HCT116 (cell line): Measurements from ENCODE around the gene OR4F6.

Experiments used
- ATF3 ChIP-seq: IDR thresholded peaks from 2 replicates; pipeline ENCODE4 v1.6.1; 2012
- EZH2 ChIP-seq: fragments of 200-600 bp; sonication (generic); IDR thresholded peaks from 2 replicates; pipeline ENCODE4 v1.6.1; 2017; ENCODE audit warnings: antibody characterized with exemption, mixed run types
- JUND ChIP-seq: IDR thresholded peaks from 2 replicates; pipeline ENCODE4 v1.6.1; 2012
- MAX ChIP-seq: IDR thresholded peaks from 2 replicates; pipeline ENCODE4 v1.6.1; 2012
- POLR2A ChIP-seq: IDR thresholded peaks from 2 replicates; pipeline ENCODE4 v1.7.0; 2011; ENCODE audit warnings: borderline replicate concordance; ENCODE audit not compliant: insufficient read depth, insufficient read length; ENCODE audit errors: extremely low read depth
- POLR2AphosphoS5 ChIP-seq: IDR thresholded peaks from 2 replicates; pipeline ENCODE4 v1.6.1; 2011; ENCODE audit warnings: mild to moderate bottlenecking, low read depth, low read length, moderate library complexity
- YY1 ChIP-seq: IDR thresholded peaks from 2 replicates; pipeline ENCODE4 v1.6.1; 2011; ENCODE audit warnings: low read length, low read depth, moderate library complexity, mild to moderate bottlenecking; ENCODE audit not compliant: insufficient replicate concordance; ENCODE audit errors: extremely low read depth
- TF ChIP-seq, protein P1 (sequence below), 3 experiments: fragments of 200-600 bp in 1 of 3; sonication (generic) in 1 of 3; IDR thresholded peaks in 2 of 3; conservative IDR thresholded peaks in 1 of 3; 2 replicates each; pipeline ENCODE4 v1.5.1; 2012 to 2017; ENCODE audit warnings: low read depth in 2 of 3, low read length in 2 of 3, antibody characterized with exemption in 1 of 3, borderline replicate concordance in 1 of 3, control low read depth in 1 of 3, mild to moderate bottlenecking in 1 of 3, mixed read lengths in 1 of 3, mixed run types in 1 of 3, moderate library complexity in 1 of 3; ENCODE audit not compliant: insufficient read depth in 1 of 3
- TF ChIP-seq, protein P2 (sequence below): IDR thresholded peaks from 2 replicates; pipeline ENCODE4 v1.6.1; 2012; ENCODE audit warnings: low read depth

DNA sequence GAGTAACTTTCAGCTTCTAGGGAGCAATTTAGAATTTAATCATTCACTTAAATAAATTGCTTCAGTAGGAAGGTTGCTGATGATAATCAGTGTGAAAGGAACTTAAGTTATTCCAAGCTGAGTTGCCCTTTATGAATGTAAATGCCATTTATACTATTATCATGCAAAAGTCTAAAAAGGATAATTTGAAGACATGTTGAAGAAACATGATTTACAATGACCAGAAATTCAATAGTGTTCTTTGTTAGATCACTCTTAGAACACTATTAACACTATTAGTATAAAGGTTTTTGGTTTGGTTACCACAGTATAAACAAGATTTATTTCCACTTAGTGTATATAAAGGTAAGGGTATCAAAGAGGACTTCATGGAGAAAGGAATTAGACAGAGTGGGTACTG is 1.6 kb downstream of the OR4F6 start:
- TF ChIP-seq POLR2AphosphoS5 = no peak
- TF ChIP-seq, protein P1, sequence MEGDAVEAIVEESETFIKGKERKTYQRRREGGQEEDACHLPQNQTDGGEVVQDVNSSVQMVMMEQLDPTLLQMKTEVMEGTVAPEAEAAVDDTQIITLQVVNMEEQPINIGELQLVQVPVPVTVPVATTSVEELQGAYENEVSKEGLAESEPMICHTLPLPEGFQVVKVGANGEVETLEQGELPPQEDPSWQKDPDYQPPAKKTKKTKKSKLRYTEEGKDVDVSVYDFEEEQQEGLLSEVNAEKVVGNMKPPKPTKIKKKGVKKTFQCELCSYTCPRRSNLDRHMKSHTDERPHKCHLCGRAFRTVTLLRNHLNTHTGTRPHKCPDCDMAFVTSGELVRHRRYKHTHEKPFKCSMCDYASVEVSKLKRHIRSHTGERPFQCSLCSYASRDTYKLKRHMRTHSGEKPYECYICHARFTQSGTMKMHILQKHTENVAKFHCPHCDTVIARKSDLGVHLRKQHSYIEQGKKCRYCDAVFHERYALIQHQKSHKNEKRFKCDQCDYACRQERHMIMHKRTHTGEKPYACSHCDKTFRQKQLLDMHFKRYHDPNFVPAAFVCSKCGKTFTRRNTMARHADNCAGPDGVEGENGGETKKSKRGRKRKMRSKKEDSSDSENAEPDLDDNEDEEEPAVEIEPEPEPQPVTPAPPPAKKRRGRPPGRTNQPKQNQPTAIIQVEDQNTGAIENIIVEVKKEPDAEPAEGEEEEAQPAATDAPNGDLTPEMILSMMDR (IDR thresholded peaks at IDR 0.05 in 2 of 3, conservative IDR thresholded peaks at IDR 0.05 in 1 of 3; ENCODE audit: borderline replicate concordance in 1 of 3, insufficient read depth in 1 of 3, low read depth in 2 of 3, low read length in 2 of 3) = no peak
- no peak for TF ChIP-seq POLR2A
- TF ChIP-seq, protein P2, sequence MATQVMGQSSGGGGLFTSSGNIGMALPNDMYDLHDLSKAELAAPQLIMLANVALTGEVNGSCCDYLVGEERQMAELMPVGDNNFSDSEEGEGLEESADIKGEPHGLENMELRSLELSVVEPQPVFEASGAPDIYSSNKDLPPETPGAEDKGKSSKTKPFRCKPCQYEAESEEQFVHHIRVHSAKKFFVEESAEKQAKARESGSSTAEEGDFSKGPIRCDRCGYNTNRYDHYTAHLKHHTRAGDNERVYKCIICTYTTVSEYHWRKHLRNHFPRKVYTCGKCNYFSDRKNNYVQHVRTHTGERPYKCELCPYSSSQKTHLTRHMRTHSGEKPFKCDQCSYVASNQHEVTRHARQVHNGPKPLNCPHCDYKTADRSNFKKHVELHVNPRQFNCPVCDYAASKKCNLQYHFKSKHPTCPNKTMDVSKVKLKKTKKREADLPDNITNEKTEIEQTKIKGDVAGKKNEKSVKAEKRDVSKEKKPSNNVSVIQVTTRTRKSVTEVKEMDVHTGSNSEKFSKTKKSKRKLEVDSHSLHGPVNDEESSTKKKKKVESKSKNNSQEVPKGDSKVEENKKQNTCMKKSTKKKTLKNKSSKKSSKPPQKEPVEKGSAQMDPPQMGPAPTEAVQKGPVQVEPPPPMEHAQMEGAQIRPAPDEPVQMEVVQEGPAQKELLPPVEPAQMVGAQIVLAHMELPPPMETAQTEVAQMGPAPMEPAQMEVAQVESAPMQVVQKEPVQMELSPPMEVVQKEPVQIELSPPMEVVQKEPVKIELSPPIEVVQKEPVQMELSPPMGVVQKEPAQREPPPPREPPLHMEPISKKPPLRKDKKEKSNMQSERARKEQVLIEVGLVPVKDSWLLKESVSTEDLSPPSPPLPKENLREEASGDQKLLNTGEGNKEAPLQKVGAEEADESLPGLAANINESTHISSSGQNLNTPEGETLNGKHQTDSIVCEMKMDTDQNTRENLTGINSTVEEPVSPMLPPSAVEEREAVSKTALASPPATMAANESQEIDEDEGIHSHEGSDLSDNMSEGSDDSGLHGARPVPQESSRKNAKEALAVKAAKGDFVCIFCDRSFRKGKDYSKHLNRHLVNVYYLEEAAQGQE = no peak
- no peak for TF ChIP-seq MAX
- TF ChIP-seq EZH2 = no peak
- TF ChIP-seq JUND = no peak
- no peak for TF ChIP-seq YY1
- TF ChIP-seq ATF3 = no peak
